ENCODE results near the gene WDFY4.
"Not testable (repeated sequence)": the region's sequence is repeated elsewhere in the genome, so short reads cannot be mapped to it uniquely, and the experiment has no call there.

WDFY4 gene, protein sequence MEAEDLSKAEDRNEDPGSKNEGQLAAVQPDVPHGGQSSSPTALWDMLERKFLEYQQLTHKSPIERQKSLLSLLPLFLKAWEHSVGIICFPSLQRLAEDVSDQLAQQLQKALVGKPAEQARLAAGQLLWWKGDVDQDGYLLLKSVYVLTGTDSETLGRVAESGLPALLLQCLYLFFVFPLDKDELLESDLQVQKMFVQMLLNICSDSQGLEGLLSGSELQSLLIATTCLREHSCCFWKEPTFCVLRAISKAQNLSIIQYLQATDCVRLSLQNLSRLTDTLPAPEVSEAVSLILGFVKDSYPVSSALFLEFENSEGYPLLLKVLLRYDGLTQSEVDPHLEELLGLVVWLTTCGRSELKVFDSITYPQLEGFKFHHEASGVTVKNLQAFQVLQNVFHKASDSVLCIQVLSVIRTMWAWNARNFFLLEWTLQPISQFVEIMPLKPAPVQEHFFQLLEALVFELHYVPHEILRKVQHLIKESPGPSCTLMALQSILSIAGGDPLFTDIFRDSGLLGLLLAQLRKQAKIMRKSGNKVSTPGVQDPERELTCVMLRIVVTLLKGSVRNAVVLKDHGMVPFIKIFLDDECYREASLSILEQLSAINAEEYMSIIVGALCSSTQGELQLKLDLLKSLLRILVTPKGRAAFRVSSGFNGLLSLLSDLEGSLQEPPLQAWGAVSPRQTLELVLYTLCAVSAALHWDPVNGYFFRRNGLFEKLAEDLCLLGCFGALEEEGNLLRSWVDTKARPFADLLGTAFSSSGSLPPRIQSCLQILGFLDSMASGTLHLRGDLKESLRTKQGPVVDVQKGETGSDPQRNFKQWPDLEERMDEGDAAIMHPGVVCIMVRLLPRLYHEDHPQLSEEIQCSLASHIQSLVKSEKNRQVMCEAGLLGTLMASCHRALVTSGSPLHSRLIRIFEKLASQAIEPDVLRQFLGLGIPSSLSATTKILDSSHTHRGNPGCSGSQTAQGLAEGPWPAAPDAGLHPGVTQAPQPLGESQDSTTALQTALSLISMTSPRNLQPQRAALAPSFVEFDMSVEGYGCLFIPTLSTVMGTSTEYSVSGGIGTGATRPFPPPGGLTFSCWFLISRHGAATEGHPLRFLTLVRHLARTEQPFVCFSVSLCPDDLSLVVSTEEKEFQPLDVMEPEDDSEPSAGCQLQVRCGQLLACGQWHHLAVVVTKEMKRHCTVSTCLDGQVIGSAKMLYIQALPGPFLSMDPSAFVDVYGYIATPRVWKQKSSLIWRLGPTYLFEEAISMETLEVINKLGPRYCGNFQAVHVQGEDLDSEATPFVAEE (N-terminal part only)

GRCh38 chr10:48684792-48685623 is at the start of gene WDFY4:
Gene WDFY4 (plus strand): TSS chr10:48684873. CDS start chr10:48709733, 24,860 bp downstream.
- no peak for DNase-seq (ENCODE audit: insufficient read length, low spot score)
- no peak for FAIRE-seq

DNA sequence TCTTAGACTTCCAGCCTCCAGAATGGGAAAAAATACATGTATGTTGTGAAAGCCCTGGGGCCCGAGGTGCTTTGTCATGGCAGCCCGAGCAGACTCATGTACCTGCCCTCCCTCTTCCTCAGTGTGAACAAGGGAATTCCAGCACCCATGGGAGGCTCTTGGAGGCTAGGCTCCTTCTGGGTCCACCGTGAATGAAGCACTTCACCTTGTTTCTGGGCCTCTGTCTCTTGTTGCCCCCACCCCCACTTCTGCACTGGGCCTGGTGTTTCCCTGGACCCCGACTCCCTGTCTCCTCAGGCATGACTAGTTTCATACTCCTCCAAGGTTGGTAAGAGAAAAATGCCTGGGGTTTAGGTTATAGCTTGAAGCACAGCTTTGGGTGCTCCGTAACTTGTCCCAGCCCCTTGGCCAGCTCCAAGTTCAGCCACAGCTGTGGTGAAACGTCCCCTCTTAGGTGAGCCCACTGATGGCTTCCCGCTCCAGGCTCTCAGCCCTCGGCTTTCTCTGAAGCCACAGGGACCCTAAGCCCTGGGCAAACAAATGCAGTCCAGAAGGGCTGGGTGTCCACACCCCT is 49.6 kb upstream of the WDFY4 start:
- FAIRE-seq (no peak), DNase-seq (ENCODE audit: insufficient read length, low spot score) (no peak)

DNA sequence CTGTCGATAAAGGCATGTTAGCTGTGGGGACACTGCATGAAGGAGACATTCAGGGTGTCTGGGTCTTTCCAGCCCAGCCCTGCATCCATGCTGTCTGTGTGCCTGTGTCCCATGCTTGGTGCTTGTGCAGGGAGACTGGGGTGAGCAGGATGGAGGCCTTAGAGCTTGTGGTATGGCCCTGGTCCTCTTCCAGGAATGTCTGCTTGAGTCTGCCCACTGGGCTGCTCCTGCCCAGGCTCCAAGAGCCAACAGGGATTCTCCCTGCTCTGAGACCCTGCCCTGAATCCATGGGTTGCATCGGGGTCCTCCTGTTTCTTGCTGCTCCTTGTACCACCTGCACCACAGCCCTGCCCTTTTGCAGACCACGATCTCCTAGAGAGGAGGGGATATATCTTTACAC is 48.4 kb upstream of the WDFY4 start:
- DNase-seq (ENCODE audit: insufficient read length, low spot score): no peak
- no peak for FAIRE-seq

DNA sequence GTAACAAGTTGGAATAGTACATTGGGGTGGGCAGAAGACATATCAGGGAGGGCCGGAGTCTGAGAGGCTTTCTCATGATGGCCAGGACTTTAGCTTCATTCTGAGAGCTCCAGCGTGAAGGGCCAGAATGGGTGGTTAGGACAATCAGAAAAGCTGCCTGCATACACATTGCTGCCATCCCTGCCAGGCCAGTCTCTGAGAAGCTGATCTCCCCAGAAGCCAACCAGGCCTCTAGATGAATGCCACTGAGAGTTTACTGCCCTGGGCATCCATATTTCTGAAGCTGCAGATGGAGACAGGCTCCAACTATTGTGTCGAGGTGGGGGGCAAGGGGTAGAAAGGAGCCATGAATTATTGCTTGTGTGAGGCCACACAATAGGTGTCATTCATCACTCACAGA is 47.8 kb upstream of the WDFY4 start:
- no peak for FAIRE-seq
- DNase-seq (ENCODE audit: insufficient read length, low spot score): no peak

DNA sequence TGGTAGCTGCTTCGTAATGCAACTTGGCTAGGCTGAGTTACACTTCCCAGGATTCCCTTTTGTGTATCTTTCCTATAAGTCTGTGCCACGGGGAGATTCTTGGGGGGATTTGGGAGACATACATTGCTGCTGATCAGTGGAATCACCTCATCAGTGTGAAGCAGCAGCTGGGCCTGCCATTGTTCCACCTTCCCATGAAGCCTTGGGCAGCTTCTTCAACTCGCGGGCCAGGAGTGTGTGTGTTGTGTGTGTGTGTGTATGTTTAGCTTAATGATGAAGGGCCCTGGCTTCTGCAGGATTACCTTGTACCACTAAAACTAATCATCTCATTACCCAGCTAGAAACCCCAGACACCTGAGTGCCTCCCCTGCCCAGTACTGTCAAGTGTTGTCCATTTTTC is 46.5 kb upstream of the WDFY4 start:
- FAIRE-seq (no peak), DNase-seq (ENCODE audit: insufficient read length, low spot score) (no peak)

GRCh38 chr10:48638739-48639527 is 45.7 kb upstream of the WDFY4 start:
- DNase-seq (ENCODE audit: insufficient read length, low spot score) (no peak), FAIRE-seq (no peak)

DNA sequence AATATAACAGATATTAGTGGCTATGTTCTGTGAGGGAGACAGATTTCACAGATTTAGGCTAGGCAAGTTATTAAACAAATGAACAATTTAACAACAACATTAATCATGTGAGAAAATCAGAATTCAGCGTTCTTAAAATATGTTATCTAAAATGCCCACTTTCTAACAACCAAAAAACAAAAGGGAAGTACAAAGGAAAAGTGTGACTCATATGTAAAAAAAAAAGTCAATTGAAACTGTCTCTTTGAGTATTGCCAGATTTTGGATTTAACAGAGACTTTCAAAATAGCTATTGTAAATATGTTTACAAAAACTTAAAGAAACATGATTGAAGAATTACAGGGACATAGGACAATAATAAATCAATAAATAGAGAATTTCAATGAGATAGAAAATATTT is 45.0 kb upstream of the WDFY4 start:
- DNase-seq (ENCODE audit: insufficient read length, low spot score): no peak
- no peak for FAIRE-seq

DNA sequence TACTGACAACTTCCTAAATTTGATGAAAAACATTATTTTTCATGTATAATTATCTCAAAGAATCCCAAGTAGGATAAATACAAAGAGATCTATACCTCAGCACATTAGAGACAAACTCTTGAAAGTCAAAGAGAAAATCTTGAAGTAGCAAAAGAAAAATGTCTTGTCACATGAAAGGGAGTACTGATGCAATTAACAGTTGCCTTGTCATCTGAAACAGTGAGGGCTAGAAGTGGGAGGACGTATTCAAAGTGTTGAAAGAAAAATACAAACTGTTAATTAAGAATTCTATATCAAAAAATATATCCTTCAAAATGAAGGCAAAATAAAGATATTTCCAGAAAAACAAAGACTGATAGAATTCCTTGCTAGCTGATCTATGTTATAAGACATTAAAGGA is 44.3 kb upstream of the WDFY4 start:
- FAIRE-seq: no peak
- DNase-seq (ENCODE audit: insufficient read length, low spot score): no peak

- FAIRE-seq; DNase-seq (ENCODE audit: insufficient read length, low spot score): not testable (repeated sequence)
Observed at GRCh38 chr10:48641099-48641690, 43.5 kb upstream of the WDFY4 start.

DNA sequence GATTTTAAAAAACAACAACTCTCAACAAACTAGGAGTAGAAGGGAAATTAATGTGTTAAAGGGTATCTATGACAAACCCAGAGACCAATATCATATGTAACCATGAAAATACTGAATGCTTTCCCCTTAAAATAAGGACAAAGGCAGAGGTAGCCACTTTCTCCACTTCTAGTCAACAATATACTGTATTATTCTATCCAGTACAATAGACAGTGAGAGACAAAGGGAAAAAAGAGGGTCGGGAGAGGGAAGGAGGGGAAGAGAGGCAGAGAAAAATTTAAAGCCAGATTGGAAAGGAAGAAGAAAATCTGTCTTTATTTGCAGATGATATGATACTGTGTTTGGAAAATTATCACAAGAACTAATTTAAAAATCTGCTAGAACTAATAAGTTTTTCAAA is 39.1 kb upstream of the WDFY4 start:
- DNase-seq (ENCODE audit: insufficient read length, low spot score) (no peak), FAIRE-seq (no peak)

GRCh38 chr10:48647073-48647472 is 37.6 kb upstream of the WDFY4 start:
- DNase-seq (ENCODE audit: insufficient read length, low spot score); FAIRE-seq: not testable (repeated sequence)

- DNase-seq (ENCODE audit: insufficient read length, low spot score) (no peak), FAIRE-seq (no peak)
Observed at GRCh38 chr10:48648172-48648942, 36.3 kb upstream of the WDFY4 start.

- DNase-seq (ENCODE audit: insufficient read length, low spot score) (no peak), FAIRE-seq (no peak)
Observed at GRCh38 chr10:48649349-48649944, 35.2 kb upstream of the WDFY4 start.

- FAIRE-seq (no peak), DNase-seq (ENCODE audit: insufficient read length, low spot score) (no peak)
Observed at GRCh38 chr10:48651293-48651692, 33.4 kb upstream of the WDFY4 start.

GRCh38 chr10:48651839-48652238 is 32.8 kb upstream of the WDFY4 start:
- DNase-seq (ENCODE audit: insufficient read length, low spot score): no peak

DNA sequence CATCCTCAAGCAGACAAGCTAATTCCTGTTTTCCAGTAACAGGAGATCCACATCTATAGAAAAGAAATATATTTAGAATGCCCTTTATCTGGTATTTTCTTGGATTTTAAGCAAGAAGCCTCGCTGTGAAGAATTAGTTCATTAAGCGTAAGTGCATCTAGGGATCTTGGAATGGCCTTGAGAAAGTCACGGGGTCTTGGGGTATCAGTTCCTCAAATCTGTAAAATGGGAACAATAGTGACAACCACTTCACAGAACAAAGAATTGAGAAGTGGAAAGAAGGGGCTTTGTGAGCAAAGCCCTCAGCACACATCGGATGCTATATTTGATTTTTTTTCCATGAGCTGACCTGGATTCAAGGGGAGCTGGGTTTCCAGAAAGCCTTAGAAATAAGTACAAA is 32.3 kb upstream of the WDFY4 start:
- FAIRE-seq: no peak
- DNase-seq (ENCODE audit: insufficient read length, low spot score): no peak

More at GRCh38 chr10:48651839-48652238, 32.8 kb upstream of the WDFY4 start:
- FAIRE-seq: no peak

DNA sequence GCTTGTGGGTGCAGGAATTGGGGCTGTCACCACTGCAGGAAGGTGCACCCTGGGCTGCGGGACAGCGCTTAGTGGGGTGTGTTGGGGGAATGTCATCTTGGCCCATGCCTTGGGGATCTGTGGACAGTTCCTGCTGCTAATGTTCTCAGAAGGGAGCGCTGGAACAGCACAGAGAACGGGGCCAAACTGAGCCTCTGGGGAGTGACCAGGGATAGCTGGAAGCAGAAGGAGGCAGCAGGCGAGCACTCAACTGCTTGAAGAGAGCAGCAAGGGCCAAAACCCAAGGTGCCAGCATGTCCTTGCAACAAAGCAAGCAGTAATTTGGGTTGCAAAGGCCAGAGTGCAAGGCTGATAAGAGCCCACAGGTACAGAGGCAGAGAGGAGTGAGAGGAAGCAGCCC is 31.3 kb upstream of the WDFY4 start:
- DNase-seq (ENCODE audit: insufficient read length, low spot score) (no peak), FAIRE-seq (no peak)

Data from HTR-8/SVneo (cell line).